GM06990 (cell line): ENCODE results near the gene ARHGEF16.

Experiments used
- DNase-seq: peaks from one replicate; pipeline ENCODE4 v3.0.0-alpha.2; 2011; ENCODE audit not compliant: insufficient read length; ENCODE audit errors: extremely low read depth
- H3K27me3 ChIP-seq: replicated peaks from 2 replicates; pipeline ENCODE4 v1.6.0; 2011; ENCODE audit warnings: low read length; ENCODE audit not compliant: control insufficient read depth, insufficient read depth
- H3K36me3 ChIP-seq: 2 replicates; pipeline ENCODE4 v1.5.1; 2011; ENCODE audit warnings: low read length; ENCODE audit not compliant: control insufficient read depth, insufficient read depth
- H3K4me3 ChIP-seq: replicated peaks from 2 replicates; pipeline ENCODE4 v1.5.1; 2011; ENCODE audit warnings: low read depth, mild to moderate bottlenecking, control low read depth, low read length
- CTCF ChIP-seq: IDR thresholded peaks from 2 replicates; pipeline ENCODE4 v1.5.1; 2011; ENCODE audit warnings: low read length, control low read depth, mild to moderate bottlenecking, inconsistent platforms; ENCODE audit not compliant: insufficient read depth, poor library complexity, severe bottlenecking

Gene ARHGEF16

GRCh38 chr1:3505161-3505560 is 50.7 kb downstream of the ARHGEF16 start:
- TF ChIP-seq CTCF = no peak
- Histone ChIP-seq H3K27me3 (no peaks in the 10 kb centered on the region), H3K4me3 (no peak overlapping the region), H3K36me3 (no peaks in the 10 kb centered on the region)
- DNase-seq = no peak

- DNase-seq = no peak
- TF ChIP-seq CTCF = no peak
- Histone ChIP-seq H3K27me3 (no peaks in the 10 kb centered on the region), H3K36me3 (no peaks in the 10 kb centered on the region), H3K4me3 (no peak overlapping the region)
Observed at GRCh38 chr1:3506041-3506440, 51.6 kb downstream of the ARHGEF16 start.

GRCh38 chr1:3506943-3507342 is 52.5 kb downstream of the ARHGEF16 start:
- TF ChIP-seq CTCF = no peak

GRCh38 chr1:3507636-3508275 is 53.3 kb downstream of the ARHGEF16 start:
- H3K36me3 ChIP-seq = no peaks in the 10 kb centered on the region
- no peak overlapping the region for H3K4me3 ChIP-seq
- no peak for TF ChIP-seq CTCF
- no peaks in the 10 kb centered on the region for H3K27me3 ChIP-seq
- no peak for DNase-seq

More at GRCh38 chr1:3506943-3507342, 52.5 kb downstream of the ARHGEF16 start:
- Histone ChIP-seq H3K36me3 (no peaks in the 10 kb centered on the region), H3K4me3 (no peak overlapping the region), H3K27me3 (no peaks in the 10 kb centered on the region)
- no peak for DNase-seq

GRCh38 chr1:3508757-3509415 is 54.4 kb downstream of the ARHGEF16 start:
- Histone ChIP-seq H3K4me3 (no peak overlapping the region), H3K27me3 (no peaks in the 10 kb centered on the region), H3K36me3 (no peaks in the 10 kb centered on the region)
- DNase-seq = no peak
- TF ChIP-seq CTCF = no peak

GRCh38 chr1:3509721-3510120 is 55.3 kb downstream of the ARHGEF16 start:
- no peaks in the 10 kb centered on the region for H3K27me3 ChIP-seq
- TF ChIP-seq CTCF = no peak
- DNase-seq = no peak
- H3K36me3 ChIP-seq = no peaks in the 10 kb centered on the region
- H3K4me3 ChIP-seq = no peak overlapping the region
